B cell (primary cell): ENCODE measurements around the gene BABAM2. TPM values are rescaled to one million over a fixed set of nuclear protein-coding genes. Genes with fewer than 3 reads are reported as not detected.

Experiments
- ATAC-seq: fragments of 200-7000 bp; cut with Tn5 transposase; one replicate; pipeline ENCODE4 v1.10.0; 2021; ENCODE audit warnings: low read depth, mild to moderate bottlenecking, moderate number of reproducible peaks, moderate library complexity
- CTCF ChIA-PET: fragments of 350-600 bp; sonication (Branson Sonifier 250); formaldehyde crosslinking; loops from one replicate; lab custom pipeline; 2021; ENCODE audit warnings: antibody characterized with exemption, inconsistent platforms; lab: Charles Lee
- POLR2A ChIA-PET: fragments of 350-600 bp; sonication (Branson Sonifier 250); formaldehyde crosslinking; loops from one replicate; lab custom pipeline; 2021; ENCODE audit warnings: antibody characterized with exemption; lab: Charles Lee
- DNase-seq: peaks from one replicate; pipeline ENCODE4 v3.0.0; 2013
- H2AFZ ChIP-seq: 2 replicates; pipeline ENCODE4 v1.6.1; 2012; ENCODE audit warnings: mild to moderate bottlenecking, low read depth, low read length; ENCODE audit not compliant: insufficient read depth, poor library complexity, severe bottlenecking
- H3K27ac ChIP-seq, 2 donors: 1 replicate in 1 of 2; 2 replicates in 1 of 2; pipeline ENCODE4 v1.5.1; 2012 to 2013; ENCODE audit warnings: low read length in 2 of 2, mild to moderate bottlenecking in 2 of 2, moderate library complexity in 1 of 2
- H3K27me3 ChIP-seq, 4 experiments: fragments of 200-600 bp in 1 of 4; sonication (generic) in 1 of 4; replicated peaks in 1 of 4; 1 replicate in 2 of 4; 2 replicates in 2 of 4; pipeline versions ENCODE4 v1.6.1 to v1.7.0; 2013 to 2016; ENCODE audit warnings: low read length in 3 of 4, mild to moderate bottlenecking in 2 of 4, mixed read lengths in 1 of 4, moderate library complexity in 1 of 4; ENCODE audit not compliant: insufficient read depth in 4 of 4, control insufficient read depth in 3 of 4; ENCODE audit errors: control extremely low read depth in 1 of 4
- H3K36me3 ChIP-seq, 2 experiments: replicated peaks in 1 of 2; 1 replicate in 1 of 2; 2 replicates in 1 of 2; pipeline versions ENCODE4 v1.6.1 to v1.7.1; 2013; ENCODE audit warnings: low read length in 1 of 2; ENCODE audit not compliant: insufficient read depth in 2 of 2, control insufficient read depth in 1 of 2; ENCODE audit errors: control extremely low read depth in 1 of 2, extremely low read depth in 1 of 2
- H3K4me1 ChIP-seq, 2 donors: fragments of 200-600 bp in 1 of 2; sonication (generic) in 1 of 2; 1 replicate in 1 of 2; 2 replicates in 1 of 2; pipeline versions ENCODE4 v1.5.1 to v1.6.1; 2013 to 2017; ENCODE audit warnings: low read length in 2 of 2; ENCODE audit not compliant: control insufficient read depth in 2 of 2, insufficient read depth in 2 of 2
- H3K4me2 ChIP-seq: replicated peaks from 2 replicates; pipeline ENCODE3; 2012; ENCODE audit warnings: mild to moderate bottlenecking, low read depth, low read length; ENCODE audit not compliant: poor library complexity, severe bottlenecking
- H3K4me3 ChIP-seq, 5 experiments: fragments of 200-600 bp in 1 of 5; sonication (generic) in 1 of 5; 1 replicate in 3 of 5; 2 replicates in 2 of 5; pipeline versions ENCODE4 v1.5.1 to v1.7.0; 2011 to 2016; ENCODE audit warnings: low read length in 4 of 5, mild to moderate bottlenecking in 4 of 5, low read depth in 2 of 5, control low read depth in 1 of 5, moderate library complexity in 1 of 5; ENCODE audit not compliant: insufficient read depth in 1 of 5; ENCODE audit errors: control extremely low read depth in 1 of 5, extremely low read depth in 1 of 5
- H3K79me2 ChIP-seq: fragments of 200-600 bp; sonication (generic); one replicate; pipeline ENCODE4 v1.6.0; 2016; ENCODE audit warnings: low read length; ENCODE audit not compliant: control insufficient read depth, insufficient read depth
- H3K9ac ChIP-seq: fragments of 200-600 bp; sonication (generic); 2 replicates; pipeline ENCODE4 v1.6.1; 2017; ENCODE audit warnings: mild to moderate bottlenecking, low read length, moderate library complexity
- H3K9me3 ChIP-seq, 3 donors: one replicate each; pipeline versions ENCODE4 v1.6.1 to v1.7.1; 2013; ENCODE audit warnings: low read length in 2 of 3; ENCODE audit not compliant: control insufficient read depth in 2 of 3, insufficient read depth in 1 of 3; ENCODE audit errors: control extremely low read depth in 1 of 3
- H4K20me1 ChIP-seq: 2 replicates; pipeline ENCODE4 v1.6.0; 2012; ENCODE audit warnings: mild to moderate bottlenecking, low read length; ENCODE audit not compliant: insufficient read depth, control insufficient read depth, poor library complexity, severe bottlenecking
- H3K27ac Mint-ChIP-seq: one replicate; pipeline ENCODE4 v1.8.0; 2021; ENCODE audit warnings: mixed read lengths
- H3K27me3 Mint-ChIP-seq: one replicate; pipeline ENCODE4 v1.8.0; 2021; ENCODE audit warnings: mixed read lengths
- H3K4me1 Mint-ChIP-seq: one replicate; pipeline ENCODE4 v1.8.0; 2021; ENCODE audit warnings: mixed read lengths
- H3K4me3 Mint-ChIP-seq: one replicate; pipeline ENCODE4 v1.8.0; 2021; ENCODE audit warnings: mixed read lengths
- H3K9me3 Mint-ChIP-seq: one replicate; pipeline ENCODE4 v1.8.0; 2022; ENCODE audit warnings: mixed read lengths; ENCODE audit not compliant: insufficient read depth
- EZH2 ChIP-seq: IDR thresholded peaks from 2 replicates; pipeline ENCODE4 v1.6.1; 2012; ENCODE audit warnings: borderline replicate concordance, low read depth, mild to moderate bottlenecking, moderate library complexity, low read length; ENCODE audit not compliant: insufficient read depth, poor library complexity, severe bottlenecking
- WGBS: methylation state at CpG from one replicate; pipeline ENCODE4 v1.1.5; 2013; ENCODE audit warnings: missing lambda C conversion rate; ENCODE audit not compliant: insufficient coverage; 5-methylcytosine and 5-hydroxymethylcytosine counted together
- intact Hi-C: fragments of 100-400 bp; cut with micrococcal nuclease; formaldehyde crosslinking; loops from one replicate; pipeline ENCODE4 v1.10.0; 2022
- polyA plus RNA-seq: library from polyadenylated mRNA; depleted of rRNA; stranded (reverse); fragments of >200 nt; gene quantifications from 2 replicates; pipeline ENCODE4 v1.2.3, GENCODE V29; 2012
- total RNA-seq, 2 donors: library from RNA; stranded (reverse); fragments of 120-200 nt in 1 of 2; gene quantifications; 1 replicate in 1 of 2; 2 replicates in 1 of 2; pipeline versions ENCODE4 v1.2.3 to v1.2.4, GENCODE V29; 2013 to 2022
- TF ChIP-seq, protein P1 (sequence below): fragments of 200-600 bp; IDR thresholded peaks from one replicate; pipeline ENCODE4 v1.8.0; 2022; ENCODE audit warnings: antibody characterized with exemption, mild to moderate bottlenecking

The BABAM2 gene
- total and polyA plus RNA-seq, 2 donors (not counting 1 experiment from before 2014, with no cell fraction given): 22.3 to 69.6 TPM

DNA sequence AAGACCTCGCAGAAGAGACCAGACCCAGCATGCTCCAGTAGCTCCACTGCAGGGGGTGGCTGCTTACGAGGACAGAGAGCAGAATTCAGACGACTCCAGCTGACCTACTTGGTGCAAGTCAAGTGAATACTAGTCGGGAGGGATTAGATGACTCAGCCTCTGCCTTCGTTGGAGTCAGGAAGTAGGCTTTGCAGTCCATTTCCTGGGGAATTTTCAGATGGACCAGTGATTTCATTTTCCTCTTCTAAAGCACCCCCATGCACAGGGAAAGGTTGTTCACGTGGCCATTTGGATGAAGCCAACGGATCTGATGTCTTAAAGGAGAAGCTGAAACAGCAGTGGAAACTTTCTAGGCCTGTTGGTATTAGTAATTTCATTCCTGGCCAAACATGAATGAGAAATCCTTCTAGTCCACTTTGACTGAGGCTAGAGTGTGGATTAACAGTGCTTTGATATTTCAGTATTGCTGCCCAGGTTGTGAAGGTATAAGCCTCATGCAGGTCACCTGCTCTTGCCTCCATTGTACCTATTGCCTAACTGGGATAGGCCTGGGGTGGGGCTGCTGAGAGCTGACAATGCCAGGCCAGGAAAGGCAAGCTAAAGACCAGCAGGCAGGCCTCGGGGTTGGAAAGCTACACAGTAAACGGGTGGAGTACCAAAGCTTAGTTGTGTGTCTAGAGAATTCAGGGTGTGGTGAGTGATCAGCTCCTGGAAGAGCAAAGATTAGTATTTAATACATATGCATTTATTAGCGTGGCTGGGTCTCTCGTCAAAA lies 384.6 kb downstream of the BABAM2 start:
- Histone ChIP-seq H2AFZ (no peak overlapping the region), H3K36me3 (peaks cover 0 to 4% of the 10 kb centered on the region in 2 experiments), H3K79me2 (no peaks in the 10 kb centered on the region), H3K4me2 (no peak overlapping the region), H3K9me3 (no peaks in the 10 kb centered on the region), H3K27me3 (no peaks in the 10 kb centered on the region), H3K4me1 (no peaks in the 10 kb centered on the region), H3K9ac (no peak overlapping the region), H4K20me1 (no peaks in the 10 kb centered on the region), H3K4me3 (no peak overlapping the region), H3K27ac (no peak overlapping the region)
- Mint-ChIP-seq H3K4me1 (peaks cover 5% of the 10 kb centered on the region), H3K27me3 (no peaks in the 10 kb centered on the region), H3K4me3 (no peak overlapping the region), H3K9me3 (no peaks in the 10 kb centered on the region), H3K27ac (no peak overlapping the region)
- intact Hi-C loops: no loop called here
- ATAC-seq (no peak), DNase-seq (no peak)
- POLR2A ChIA-PET: no interaction called here
- WGBS: 70% methylated on average over 6 of the region's 11 CpGs
- CTCF ChIA-PET: no interaction called here
- TF ChIP-seq EZH2: no peak
- TF ChIP-seq, protein P1, sequence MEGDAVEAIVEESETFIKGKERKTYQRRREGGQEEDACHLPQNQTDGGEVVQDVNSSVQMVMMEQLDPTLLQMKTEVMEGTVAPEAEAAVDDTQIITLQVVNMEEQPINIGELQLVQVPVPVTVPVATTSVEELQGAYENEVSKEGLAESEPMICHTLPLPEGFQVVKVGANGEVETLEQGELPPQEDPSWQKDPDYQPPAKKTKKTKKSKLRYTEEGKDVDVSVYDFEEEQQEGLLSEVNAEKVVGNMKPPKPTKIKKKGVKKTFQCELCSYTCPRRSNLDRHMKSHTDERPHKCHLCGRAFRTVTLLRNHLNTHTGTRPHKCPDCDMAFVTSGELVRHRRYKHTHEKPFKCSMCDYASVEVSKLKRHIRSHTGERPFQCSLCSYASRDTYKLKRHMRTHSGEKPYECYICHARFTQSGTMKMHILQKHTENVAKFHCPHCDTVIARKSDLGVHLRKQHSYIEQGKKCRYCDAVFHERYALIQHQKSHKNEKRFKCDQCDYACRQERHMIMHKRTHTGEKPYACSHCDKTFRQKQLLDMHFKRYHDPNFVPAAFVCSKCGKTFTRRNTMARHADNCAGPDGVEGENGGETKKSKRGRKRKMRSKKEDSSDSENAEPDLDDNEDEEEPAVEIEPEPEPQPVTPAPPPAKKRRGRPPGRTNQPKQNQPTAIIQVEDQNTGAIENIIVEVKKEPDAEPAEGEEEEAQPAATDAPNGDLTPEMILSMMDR: no peak

DNA sequence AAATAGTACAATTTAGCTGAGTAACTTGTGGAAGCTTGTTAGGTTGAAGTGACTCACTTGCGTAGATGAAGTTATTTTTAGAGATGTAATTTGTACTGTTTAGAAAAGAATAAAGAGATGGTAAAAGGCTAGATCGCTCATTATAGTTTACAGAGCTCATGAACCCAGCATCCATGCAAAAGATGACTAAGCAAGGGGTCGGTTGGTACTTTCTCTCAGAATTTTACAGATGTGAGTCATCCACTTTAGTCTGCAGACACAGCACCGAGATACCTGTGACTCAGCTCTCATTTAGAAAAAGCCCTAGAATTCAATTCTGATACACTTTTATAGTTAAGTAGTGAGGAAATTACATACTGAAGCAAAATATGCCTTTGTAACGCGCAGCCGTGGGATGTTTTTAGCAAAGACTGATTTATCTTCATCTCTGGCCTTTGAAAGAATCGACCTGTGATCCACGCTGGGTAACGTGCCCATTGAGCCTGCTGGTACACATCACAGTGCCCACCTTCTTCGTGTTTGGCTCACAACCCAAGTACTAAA lies 385.6 kb downstream of the BABAM2 start:
- Histone ChIP-seq H3K27ac (no peak overlapping the region), H2AFZ (no peak overlapping the region), H3K4me1 (no peaks in the 10 kb centered on the region), H3K9me3 (no peaks in the 10 kb centered on the region), H3K9ac (no peak overlapping the region), H4K20me1 (no peaks in the 10 kb centered on the region), H3K4me3 (no peak overlapping the region), H3K36me3 (peaks cover 0 to 4% of the 10 kb centered on the region in 2 experiments), H3K27me3 (no peaks in the 10 kb centered on the region), H3K79me2 (no peaks in the 10 kb centered on the region), H3K4me2 (no peak overlapping the region)
- CTCF ChIA-PET: no interaction called here
- Mint-ChIP-seq H3K4me1 (peaks cover 5% of the 10 kb centered on the region), H3K27ac (no peak overlapping the region), H3K27me3 (no peaks in the 10 kb centered on the region), H3K4me3 (no peak overlapping the region), H3K9me3 (no peaks in the 10 kb centered on the region)
- DNase-seq: no peak
- intact Hi-C loops: no loop called here
- POLR2A ChIA-PET: interaction anchor here (0.7 kb wide), 1 partner anchor 432 kb away, joined by 4 read pairs; no protein-coding TSS in a partner anchor
- no peak for ATAC-seq
- no peak for TF ChIP-seq EZH2
- TF ChIP-seq, protein P1: no peak
- 79% methylated on average over 8 of the region's 11 CpGs for WGBS
